Ovary (tissue), 9 donors: ENCODE results near the gene FAM219A. TPM values are rescaled to one million over a fixed set of nuclear protein-coding genes. Genes with fewer than 3 reads are reported as not detected.

Experiments used
- DNase-seq, 5 donors: peaks; one replicate each; pipeline ENCODE4 v3.0.0-alpha.2; 2019 to 2020
- H3K27ac ChIP-seq, 2 donors: fragments of 200-600 bp; one replicate each; pipeline versions ENCODE4 v1.5.1 to v1.8.0; 2019 to 2022
- H3K27me3 ChIP-seq: fragments of 200-600 bp; one replicate; pipeline ENCODE4 v1.8.0; 2022
- H3K36me3 ChIP-seq: fragments of 200-600 bp; sonication (generic); one replicate; pipeline ENCODE4 v1.5.1; 2019
- H3K4me1 ChIP-seq: one replicate; pipeline ENCODE4 v1.8.1; 2013; ENCODE audit warnings: mild to moderate bottlenecking, moderate library complexity; ENCODE audit not compliant: insufficient read depth
- H3K4me3 ChIP-seq: fragments of 200-600 bp; sonication (generic); one replicate; pipeline ENCODE4 v1.5.1; 2017
- H3K9me3 ChIP-seq, 2 donors: fragments of 200-600 bp in 1 of 2; sonication (generic) in 1 of 2; one replicate each; pipeline versions ENCODE4 v1.5.1 to v1.8.1; 2013 to 2019; ENCODE audit warnings: mild to moderate bottlenecking in 1 of 2, moderate library complexity in 1 of 2
- EP300 ChIP-seq: sonication (generic); formaldehyde crosslinking; IDR thresholded peaks from one replicate; pipeline ENCODE4 v1.6.1; 2017; ENCODE audit warnings: antibody characterized with exemption
- POLR2A ChIP-seq: fragments of 450-650 bp; IDR thresholded peaks from one replicate; pipeline ENCODE4 v1.6.1; 2017; ENCODE audit warnings: antibody characterized with exemption, mild to moderate bottlenecking, moderate library complexity
- WGBS, 3 donors: extraction: QIAGEN DNeasy Blood & Tissue Kit in 1 of 3; methylation state at CpG; one replicate each; pipeline versions ENCODE4 v1.1.5 to v1.1.7; 2013 to 2017; 5-methylcytosine and 5-hydroxymethylcytosine counted together
- intact Hi-C, 4 donors: fragments of 100-400 bp; cut with DNase I; formaldehyde crosslinking; loops; one replicate each; pipeline versions ENCODE4 v1.11.0 to v1.15.1; 2022 to 2023
- polyA plus RNA-seq, 2 donors: library from polyadenylated mRNA; stranded (reverse); fragments of 200-250 nt in 1 of 2; fragments of 350-450 nt in 1 of 2; fragmentation: Illumina TruSeq in 1 of 2; extraction: RNeasy Lipid Tissue Mini Kit (QIAGEN cat#74804) in 1 of 2; gene quantifications; one replicate each; pipeline ENCODE4 v1.2.3, GENCODE V29; 2013 to 2014
- total RNA-seq, 7 donors: library from RNA; depleted of rRNA in 2 of 7; stranded (reverse); fragments of >200 nt in 2 of 7; fragmentation: NEBNext Ultra II Directional in 3 of 7; extraction: Animal tissue kit (Norgen Biotek cat#: 25700) in 3 of 7; gene quantifications; one replicate each; pipeline versions ENCODE4 v1.1.0 to v1.2.4, GENCODE V29; 2016 to 2023
- TF ChIP-seq, protein P1 (sequence below), 3 donors: fragments of 450-650 bp in 2 of 3; fragments of 200-600 bp in 1 of 3; IDR thresholded peaks; one replicate each; pipeline versions ENCODE4 v1.5.1 to v1.8.0; 2016 to 2022; ENCODE audit warnings: antibody characterized with exemption in 3 of 3, mild to moderate bottlenecking in 1 of 3
- donor health status: DM: no; HTN: no; CAD: no; lungs with moderate emphysema.
- donor health status: DM: no; HTN: no; CAD: no.
- donor health status: Bipolar disorder and iron deficiency.
- donor health status: DM: yes; HTN: yes; CAD: no.
- donor health status: DM: no; HTN: no; CAD: no.
- donor health status: DM: yes; HTN: yes; CAD: no.

The FAM219A gene
- total and polyA plus RNA-seq, 9 donors, result 5.2 to 24.7 (median 15.2) TPM

DNA sequence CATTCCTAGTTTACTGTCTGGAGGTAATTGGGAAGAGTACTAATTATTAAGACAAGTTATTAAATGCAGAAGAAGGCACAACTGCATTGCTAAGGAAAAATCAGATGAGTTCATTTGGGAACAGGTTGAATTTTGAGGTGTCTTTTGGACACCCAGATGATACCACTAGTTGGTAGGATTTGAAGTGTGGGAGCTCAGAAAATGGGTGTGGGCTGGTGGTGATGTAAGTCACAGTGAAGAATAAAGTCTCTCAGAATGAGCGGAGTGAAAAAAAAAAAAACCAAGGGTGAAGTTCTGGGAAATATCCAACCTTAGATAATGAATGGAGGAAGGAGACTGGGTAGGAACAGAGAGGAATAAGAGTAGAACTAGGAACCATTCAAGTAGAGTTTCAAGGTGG is 46.0 kb downstream of the FAM219A start:
- no peaks in the 10 kb centered on the region for H3K9me3 ChIP-seq
- no peak overlapping the region for H3K27ac ChIP-seq
- intact Hi-C loops, result loop anchor here in 1 of 4 donors (5.0 kb wide), 1 partner anchor 90 kb away; no protein-coding TSS in a partner anchor
- 43 to 97% (median 53%) methylated on average over 1 of the region's 1 CpG for WGBS, 3 donors
- DNase-seq, result no peak
- H3K27me3 ChIP-seq, result no peaks in the 10 kb centered on the region
- no peak overlapping the region for H3K4me3 ChIP-seq
- no peaks in the 10 kb centered on the region for H3K36me3 ChIP-seq
- TF ChIP-seq EP300, result no peak
- TF ChIP-seq, protein P1, sequence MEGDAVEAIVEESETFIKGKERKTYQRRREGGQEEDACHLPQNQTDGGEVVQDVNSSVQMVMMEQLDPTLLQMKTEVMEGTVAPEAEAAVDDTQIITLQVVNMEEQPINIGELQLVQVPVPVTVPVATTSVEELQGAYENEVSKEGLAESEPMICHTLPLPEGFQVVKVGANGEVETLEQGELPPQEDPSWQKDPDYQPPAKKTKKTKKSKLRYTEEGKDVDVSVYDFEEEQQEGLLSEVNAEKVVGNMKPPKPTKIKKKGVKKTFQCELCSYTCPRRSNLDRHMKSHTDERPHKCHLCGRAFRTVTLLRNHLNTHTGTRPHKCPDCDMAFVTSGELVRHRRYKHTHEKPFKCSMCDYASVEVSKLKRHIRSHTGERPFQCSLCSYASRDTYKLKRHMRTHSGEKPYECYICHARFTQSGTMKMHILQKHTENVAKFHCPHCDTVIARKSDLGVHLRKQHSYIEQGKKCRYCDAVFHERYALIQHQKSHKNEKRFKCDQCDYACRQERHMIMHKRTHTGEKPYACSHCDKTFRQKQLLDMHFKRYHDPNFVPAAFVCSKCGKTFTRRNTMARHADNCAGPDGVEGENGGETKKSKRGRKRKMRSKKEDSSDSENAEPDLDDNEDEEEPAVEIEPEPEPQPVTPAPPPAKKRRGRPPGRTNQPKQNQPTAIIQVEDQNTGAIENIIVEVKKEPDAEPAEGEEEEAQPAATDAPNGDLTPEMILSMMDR (IDR thresholded peaks at IDR 0.05), result no peak
- TF ChIP-seq POLR2A, result no peak
- no peaks in the 10 kb centered on the region for H3K4me1 ChIP-seq

DNA sequence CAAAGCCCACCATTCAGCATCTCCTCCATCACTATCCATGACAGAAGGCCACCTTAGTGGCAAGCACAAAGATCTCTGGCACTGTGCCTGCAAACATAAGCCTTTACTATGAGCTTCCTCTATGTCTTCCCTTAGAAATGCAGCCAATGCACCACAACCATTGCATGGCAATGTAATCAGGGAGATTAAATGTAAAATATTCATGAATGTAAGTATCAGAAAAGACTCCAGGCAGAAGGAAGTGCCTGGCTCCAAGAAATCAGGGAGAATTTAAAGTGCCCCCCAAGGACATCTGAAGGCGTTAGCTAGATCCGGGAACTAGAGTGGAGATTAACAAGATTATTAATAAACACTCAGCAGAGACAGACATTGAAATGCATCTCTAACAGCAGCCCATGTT is 49.2 kb downstream of the FAM219A start:
- Histone ChIP-seq H3K36me3 (no peaks in the 10 kb centered on the region), H3K27me3 (no peaks in the 10 kb centered on the region), H3K4me3 (no peak overlapping the region), H3K27ac (no peak overlapping the region), H3K4me1 (no peaks in the 10 kb centered on the region), H3K9me3 (no peaks in the 10 kb centered on the region)
- intact Hi-C loops, result loop anchor here in 3 of 4 donors (5.0 to 10.0 kb wide), 4 partner anchors 96 to 196 kb away; no protein-coding TSS in a partner anchor
- 68 to 77% (median 72%) methylated on average over 2 of the region's 2 CpGs for WGBS, 3 donors
- no peak for DNase-seq
- TF ChIP-seq EP300 (no peak), POLR2A (no peak)
- TF ChIP-seq, protein P1 (IDR thresholded peaks at IDR 0.05), result no peak

DNA sequence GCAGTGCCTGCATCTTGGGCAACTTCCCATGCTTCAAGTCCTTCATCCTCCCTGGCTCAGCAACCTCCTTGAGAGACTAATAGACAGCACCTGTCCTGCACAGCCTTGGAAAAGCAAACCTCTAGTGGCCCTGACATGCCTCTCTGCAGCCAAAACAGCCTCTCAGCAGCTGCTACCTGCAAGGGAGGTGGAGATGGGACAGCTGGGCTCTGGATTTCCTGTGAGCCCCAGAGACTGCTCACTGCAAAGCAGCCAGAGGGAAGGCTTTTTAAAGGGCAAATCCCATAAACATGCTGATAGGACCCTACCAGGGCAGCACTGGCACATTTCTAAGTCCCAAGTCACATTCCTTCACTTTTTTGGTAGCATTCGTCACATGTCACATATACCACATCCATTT is 50.2 kb downstream of the FAM219A start:
- no peaks in the 10 kb centered on the region for H3K4me1 ChIP-seq
- no peaks in the 10 kb centered on the region for H3K9me3 ChIP-seq
- H3K27ac ChIP-seq, result no peak overlapping the region
- 92 to 100% (median 100%) methylated on average over 1 of the region's 1 CpG for WGBS, 3 donors
- H3K27me3 ChIP-seq, result no peaks in the 10 kb centered on the region
- H3K36me3 ChIP-seq, result no peaks in the 10 kb centered on the region
- H3K4me3 ChIP-seq, result no peak overlapping the region
- TF ChIP-seq, protein P1 (IDR thresholded peaks at IDR 0.05), result no peak
- TF ChIP-seq POLR2A (no peak), EP300 (no peak)
- intact Hi-C loops, result loop anchor here in 3 of 4 donors (5.0 to 10.0 kb wide), 4 partner anchors 97 to 197 kb away; no protein-coding TSS in a partner anchor
- DNase-seq, result no peak

DNA sequence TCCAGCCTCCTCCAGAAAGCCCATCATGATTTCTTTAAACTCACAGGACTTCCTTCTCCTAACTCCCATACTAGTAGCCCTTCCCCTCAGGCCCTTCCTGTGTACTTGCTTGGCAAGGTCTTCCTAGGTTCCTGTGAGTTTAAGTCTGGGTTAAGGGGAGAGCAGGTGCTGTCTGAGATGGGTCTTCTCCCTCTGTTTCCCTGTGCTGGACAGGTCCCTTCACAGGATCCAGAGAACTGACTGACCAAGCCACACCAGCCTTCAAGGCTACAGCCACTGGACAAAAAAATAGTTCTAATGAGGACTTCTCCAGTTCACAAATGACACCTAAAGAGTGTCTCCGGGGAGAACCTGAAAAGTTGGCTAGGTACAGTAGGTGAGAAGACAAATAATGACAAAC is 52.2 kb downstream of the FAM219A start:
- intact Hi-C loops, result loop anchor here in 3 of 4 donors (5.0 to 10.0 kb wide), 4 partner anchors 99 to 199 kb away; no protein-coding TSS in a partner anchor
- Histone ChIP-seq H3K36me3 (no peaks in the 10 kb centered on the region), H3K4me3 (no peak overlapping the region)

More for the DNA sequence above, 52.2 kb downstream of the FAM219A start:
- TF ChIP-seq EP300 (no peak), POLR2A (no peak)
- TF ChIP-seq, protein P1 (IDR thresholded peaks at IDR 0.05), result no peak
- no peaks in the 10 kb centered on the region for H3K9me3 ChIP-seq
- DNase-seq, result no peak
- no peaks in the 10 kb centered on the region for H3K27me3 ChIP-seq
- no peaks in the 10 kb centered on the region for H3K4me1 ChIP-seq
- H3K27ac ChIP-seq, result no peak overlapping the region
- 79 to 87% (median 85%) methylated on average over 1 of the region's 1 CpG for whole genome bisulfite sequencing, 3 donors
